Activated naive CD8-positive, alpha-beta T cell treated with anti-CD3 and anti-CD28 coated beads for 36 hours (primary cell): ENCODE results near the gene ANKRD33. TPM values are rescaled to one million over a fixed set of nuclear protein-coding genes. Genes with fewer than 3 reads are reported as not detected.
A peak's percentile ranks its signal among the peaks of the same experiment; 100 is the strongest.
"Not testable (repeated sequence)": the region's sequence is repeated elsewhere in the genome, so short reads cannot be mapped to it uniquely, and the experiment has no call there.

Experiments used
- DNase-seq: peaks from one replicate; pipeline ENCODE4 v3.0.0; 2021
- H3K27ac Mint-ChIP-seq: one replicate; pipeline ENCODE4 v1.8.0; 2022; ENCODE audit warnings: mild to moderate bottlenecking, moderate library complexity, mixed read lengths
- H3K27me3 Mint-ChIP-seq: one replicate; pipeline ENCODE4 v1.8.0; 2022; ENCODE audit warnings: mild to moderate bottlenecking, mixed read lengths
- H3K36me3 Mint-ChIP-seq: one replicate; pipeline ENCODE4 v1.8.0; 2021; ENCODE audit warnings: mild to moderate bottlenecking, mixed read lengths
- H3K4me1 Mint-ChIP-seq: one replicate; pipeline ENCODE4 v1.8.0; 2021; ENCODE audit warnings: mixed read lengths
- H3K4me3 Mint-ChIP-seq: one replicate; pipeline ENCODE4 v1.8.0; 2022; ENCODE audit warnings: mild to moderate bottlenecking, moderate library complexity, mixed read lengths
- H3K9me3 Mint-ChIP-seq: one replicate; pipeline ENCODE4 v1.8.0; 2022; ENCODE audit warnings: mixed read lengths
- total RNA-seq, 2 experiments: library from RNA; stranded (reverse); gene quantifications; one replicate each; pipeline ENCODE4 v1.2.3, GENCODE V29; 2021

The ANKRD33 gene
- total RNA-seq, 2 experiments from 2014 or later, result not detected

GRCh38 chr12:51885294-51886020 is 2.4 kb upstream of the ANKRD33 start:
- DNase-seq, H3K4me3 Mint-ChIP-seq, H3K9me3 Mint-ChIP-seq, H3K4me1 Mint-ChIP-seq, H3K27me3 Mint-ChIP-seq, H3K36me3 Mint-ChIP-seq: not testable (repeated sequence)
- H3K27ac Mint-ChIP-seq, result peak overlapping the region; percentile 84

- peak overlapping the region; percentile 84 for H3K27ac Mint-ChIP-seq
- H3K9me3 Mint-ChIP-seq, result peaks cover 7% of the 10 kb centered on the region
- peaks cover 9% of the 10 kb centered on the region for H3K4me1 Mint-ChIP-seq
- H3K27me3 Mint-ChIP-seq, result no peaks in the 10 kb centered on the region
- peak; percentile 28 for DNase-seq
- H3K4me3 Mint-ChIP-seq, result peak overlapping the region; percentile 10
- H3K36me3 Mint-ChIP-seq, result no peaks in the 10 kb centered on the region
Measured at GRCh38 chr12:51886021-51886710, 1.7 kb upstream of the ANKRD33 start.

GRCh38 chr12:51888316-51889215 is 663 bp downstream of the ANKRD33 start:
- no peaks in the 10 kb centered on the region for H3K27me3 Mint-ChIP-seq
- H3K27ac Mint-ChIP-seq, result no peak overlapping the region
- H3K4me1 Mint-ChIP-seq, result peaks cover 9% of the 10 kb centered on the region
- no peak overlapping the region for H3K4me3 Mint-ChIP-seq
- DNase-seq, result no peak
- H3K36me3 Mint-ChIP-seq, result no peaks in the 10 kb centered on the region
- peaks cover 7% of the 10 kb centered on the region for H3K9me3 Mint-ChIP-seq

GRCh38 chr12:51889216-51890132 is 1.6 kb downstream of the ANKRD33 start:
- DNase-seq, result no peak
- H3K9me3 Mint-ChIP-seq, result peaks cover 7% of the 10 kb centered on the region
- H3K27ac Mint-ChIP-seq, result no peak overlapping the region
- peaks cover 9% of the 10 kb centered on the region for H3K4me1 Mint-ChIP-seq
- H3K27me3 Mint-ChIP-seq, result no peaks in the 10 kb centered on the region
- no peaks in the 10 kb centered on the region for H3K36me3 Mint-ChIP-seq
- H3K4me3 Mint-ChIP-seq, result no peak overlapping the region

GRCh38 chr12:51890133-51890464 is 2.2 kb downstream of the ANKRD33 start:
- Mint-ChIP-seq H3K27ac (no peak overlapping the region), H3K27me3 (no peaks in the 10 kb centered on the region), H3K4me3 (no peak overlapping the region), H3K36me3 (no peaks in the 10 kb centered on the region), H3K9me3 (peaks cover 2% of the 10 kb centered on the region), H3K4me1 (peaks cover 9% of the 10 kb centered on the region)
- DNase-seq, result no peak

- H3K9me3 Mint-ChIP-seq, result no peaks in the 10 kb centered on the region
- no peak overlapping the region for H3K27ac Mint-ChIP-seq
- H3K4me3 Mint-ChIP-seq, result no peak overlapping the region
- no peaks in the 10 kb centered on the region for H3K27me3 Mint-ChIP-seq
- H3K4me1 Mint-ChIP-seq, result peaks cover 7% of the 10 kb centered on the region
- DNase-seq, result no peak
- H3K36me3 Mint-ChIP-seq, result no peaks in the 10 kb centered on the region
Measured at GRCh38 chr12:51890511-51891171, 2.7 kb downstream of the ANKRD33 start.

GRCh38 chr12:51891843-51892242 is 3.9 kb downstream of the ANKRD33 start:
- H3K9me3 Mint-ChIP-seq, result no peaks in the 10 kb centered on the region
- H3K27me3 Mint-ChIP-seq, result no peaks in the 10 kb centered on the region
- DNase-seq, result no peak
- no peak overlapping the region for H3K27ac Mint-ChIP-seq
- H3K4me1 Mint-ChIP-seq, result no peaks in the 10 kb centered on the region
- no peaks in the 10 kb centered on the region for H3K36me3 Mint-ChIP-seq
- H3K4me3 Mint-ChIP-seq, result no peak overlapping the region

- no peaks in the 10 kb centered on the region for H3K36me3 Mint-ChIP-seq
- no peaks in the 10 kb centered on the region for H3K9me3 Mint-ChIP-seq
- DNase-seq, result no peak
- H3K27me3 Mint-ChIP-seq, result no peaks in the 10 kb centered on the region
- H3K4me3 Mint-ChIP-seq, result no peak overlapping the region
- H3K27ac Mint-ChIP-seq, result no peak overlapping the region
- no peaks in the 10 kb centered on the region for H3K4me1 Mint-ChIP-seq
Measured at GRCh38 chr12:51893786-51894185, 5.9 kb downstream of the ANKRD33 start.

- Mint-ChIP-seq H3K4me3 (no peak overlapping the region), H3K9me3 (no peaks in the 10 kb centered on the region), H3K27ac (no peak overlapping the region), H3K36me3 (no peaks in the 10 kb centered on the region), H3K27me3 (no peaks in the 10 kb centered on the region), H3K4me1 (no peaks in the 10 kb centered on the region)
- no peak for DNase-seq
Measured at GRCh38 chr12:51895378-51896135, 7.7 kb downstream of the ANKRD33 start.

GRCh38 chr12:51896236-51896635 is 8.3 kb downstream of the ANKRD33 start:
- no peak for DNase-seq
- Mint-ChIP-seq H3K27me3 (no peaks in the 10 kb centered on the region), H3K36me3 (no peaks in the 10 kb centered on the region), H3K4me3 (no peak overlapping the region), H3K9me3 (no peaks in the 10 kb centered on the region), H3K27ac (no peak overlapping the region), H3K4me1 (no peaks in the 10 kb centered on the region)

GRCh38 chr12:51897181-51897580 is 9.3 kb downstream of the ANKRD33 start:
- no peaks in the 10 kb centered on the region for H3K27me3 Mint-ChIP-seq
- H3K9me3 Mint-ChIP-seq, result no peaks in the 10 kb centered on the region
- no peak overlapping the region for H3K27ac Mint-ChIP-seq
- H3K4me3 Mint-ChIP-seq, result no peak overlapping the region
- no peaks in the 10 kb centered on the region for H3K4me1 Mint-ChIP-seq
- H3K36me3 Mint-ChIP-seq, result no peaks in the 10 kb centered on the region
- no peak for DNase-seq

GRCh38 chr12:51898506-51898905 is 10.6 kb downstream of the ANKRD33 start:
- no peak overlapping the region for H3K4me3 Mint-ChIP-seq
- H3K27me3 Mint-ChIP-seq, result no peaks in the 10 kb centered on the region
- no peaks in the 10 kb centered on the region for H3K4me1 Mint-ChIP-seq
- no peak overlapping the region for H3K27ac Mint-ChIP-seq
- no peak for DNase-seq
- no peaks in the 10 kb centered on the region for H3K36me3 Mint-ChIP-seq
- no peaks in the 10 kb centered on the region for H3K9me3 Mint-ChIP-seq

- no peak overlapping the region for H3K4me3 Mint-ChIP-seq
- no peaks in the 10 kb centered on the region for H3K36me3 Mint-ChIP-seq
- H3K4me1 Mint-ChIP-seq, result no peaks in the 10 kb centered on the region
- H3K27ac Mint-ChIP-seq, result no peak overlapping the region
- no peaks in the 10 kb centered on the region for H3K9me3 Mint-ChIP-seq
- no peak for DNase-seq
- no peaks in the 10 kb centered on the region for H3K27me3 Mint-ChIP-seq
Measured at GRCh38 chr12:51898937-51899336, 11.0 kb downstream of the ANKRD33 start.
